T-helper 9 cell (primary cell): ENCODE measurements around the gene CHMP6.

Experiments
- DNase-seq: peaks from one replicate; pipeline ENCODE4 v3.0.0-alpha.2; 2020

CHMP6 gene

DNA sequence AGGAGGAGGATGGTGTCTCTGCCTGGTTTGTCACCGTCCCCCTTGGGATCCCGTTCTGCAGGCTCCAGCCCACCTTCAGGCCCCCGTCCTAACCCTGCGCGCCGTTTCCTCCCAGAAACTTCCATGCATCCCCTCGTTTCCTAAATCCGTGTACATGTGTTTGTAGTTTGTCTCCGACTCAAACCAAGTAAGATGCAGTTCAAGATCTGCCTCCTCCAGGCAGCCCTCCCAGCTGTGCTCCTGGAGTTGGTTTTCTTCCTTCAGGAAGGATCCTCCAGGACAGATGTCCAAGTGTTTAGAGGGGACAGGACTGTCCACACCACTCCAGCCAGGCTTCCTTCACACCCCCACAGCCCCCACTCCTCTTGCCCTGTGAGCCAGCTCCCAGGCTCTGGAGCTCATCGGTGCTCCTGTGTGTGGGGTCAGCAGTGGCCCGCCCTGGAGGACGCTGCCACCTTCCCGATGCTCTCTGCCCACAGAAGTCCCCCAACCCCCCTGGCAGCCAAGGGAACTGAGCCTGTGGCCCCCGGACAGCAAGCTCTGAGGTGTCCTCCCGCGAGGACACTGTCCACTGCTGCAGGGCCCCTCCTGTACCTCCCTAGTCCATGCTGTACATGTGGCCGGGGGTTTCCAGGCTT is 54.6 kb downstream of the CHMP6 start:
- no peak for DNase-seq

DNA sequence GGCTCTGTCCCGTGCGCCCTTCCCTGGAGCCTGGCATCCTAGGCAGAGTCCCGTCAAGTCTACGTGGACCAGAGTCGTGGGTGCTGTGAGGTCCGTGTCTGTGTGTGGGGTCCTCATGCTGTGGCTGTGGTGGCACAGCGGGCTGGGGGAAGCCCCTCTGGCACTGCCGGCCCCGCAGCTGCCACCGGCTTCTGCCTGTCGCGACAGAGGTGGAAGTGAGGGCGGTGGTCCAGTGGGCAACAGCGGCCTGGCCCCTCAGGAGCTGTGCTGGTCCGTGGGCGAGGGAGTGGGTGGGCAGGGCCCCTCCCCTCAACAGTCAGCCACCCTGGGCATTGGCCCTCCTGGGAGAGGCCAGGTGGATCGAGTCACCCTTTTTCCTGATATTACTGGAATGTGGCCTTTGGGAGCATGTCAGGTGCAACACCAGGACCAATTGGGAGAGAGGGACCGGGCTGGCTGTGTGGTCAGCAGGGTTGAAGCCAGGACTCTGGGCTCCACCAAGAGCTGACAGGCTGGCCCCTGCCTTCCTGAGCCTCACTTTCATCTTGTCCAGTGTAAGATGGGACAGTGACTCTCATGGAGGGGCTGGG is 55.2 kb downstream of the CHMP6 start:
- DNase-seq = no peak

DNA sequence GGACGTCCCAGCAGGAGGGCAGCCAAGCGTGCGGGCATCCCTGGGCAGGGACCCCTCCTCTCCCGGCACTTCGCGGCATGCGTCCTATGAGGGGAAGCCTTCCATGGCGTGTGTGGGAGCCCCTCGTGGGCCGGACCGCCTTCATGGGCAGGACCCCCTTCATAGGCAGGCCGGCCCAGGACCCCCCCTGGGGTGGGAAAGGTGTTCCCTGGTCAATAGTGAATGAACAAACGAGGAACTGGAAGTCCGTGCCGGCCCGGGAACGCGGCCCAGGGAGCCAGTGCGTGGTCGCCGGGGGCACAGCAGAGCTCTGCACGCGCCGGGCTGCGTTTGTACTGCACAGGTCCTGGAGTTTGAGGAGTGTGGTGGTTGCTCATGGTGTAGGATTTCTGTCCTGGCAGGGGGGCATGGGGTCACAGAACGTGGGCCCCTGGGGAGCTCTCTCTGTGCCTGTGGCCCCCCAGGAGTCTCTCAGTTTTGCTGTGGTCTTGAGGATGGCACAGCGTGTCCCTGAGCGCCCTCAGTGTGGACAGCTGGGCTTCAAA is 57.3 kb downstream of the CHMP6 start:
- no peak for DNase-seq

DNA sequence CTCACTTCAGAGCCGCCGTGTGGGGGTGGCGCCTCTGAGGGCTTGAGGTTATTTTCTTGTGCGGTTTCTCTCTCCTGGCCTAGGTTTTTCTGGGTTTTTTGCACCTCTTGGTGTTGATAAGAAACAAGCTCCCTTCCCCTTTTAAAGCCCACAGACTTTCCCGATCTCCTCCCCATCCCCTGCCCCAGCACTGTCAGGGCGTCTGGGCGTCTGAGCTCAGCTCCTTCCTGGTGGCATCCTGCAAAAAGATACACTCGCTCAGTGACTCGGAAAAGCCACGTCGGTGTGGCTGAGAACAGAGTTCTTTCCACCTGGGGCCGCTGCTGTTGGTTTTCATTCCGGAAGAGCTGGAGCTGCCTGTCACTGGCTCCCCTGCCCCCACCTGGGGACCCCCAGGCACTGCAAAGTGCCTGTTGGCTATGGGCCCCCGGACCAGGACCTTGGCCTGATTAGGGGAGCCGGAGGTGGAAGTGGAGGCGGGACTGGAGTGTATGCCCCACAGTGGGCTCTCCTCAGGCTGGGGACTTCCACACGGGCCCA is 57.8 kb downstream of the CHMP6 start:
- DNase-seq = no peak
